NCI-H82 (cell line): Measurements from ENCODE around the gene RAD54L.
A peak's percentile ranks its signal among the peaks of the same experiment; 100 is the strongest.
"Not testable (repeated sequence)": the region's sequence is repeated elsewhere in the genome, so short reads cannot be mapped to it uniquely, and the experiment has no call there.

Experiments
- DNase-seq: peaks from one replicate; lab custom pipeline; 2025; lab: John Stamatoyannopoulos, UW

The RAD54L gene

GRCh38 chr1:46319960-46320914 lies 72.7 kb downstream of the RAD54L start:
- peak; percentile 87 for DNase-seq

DNA sequence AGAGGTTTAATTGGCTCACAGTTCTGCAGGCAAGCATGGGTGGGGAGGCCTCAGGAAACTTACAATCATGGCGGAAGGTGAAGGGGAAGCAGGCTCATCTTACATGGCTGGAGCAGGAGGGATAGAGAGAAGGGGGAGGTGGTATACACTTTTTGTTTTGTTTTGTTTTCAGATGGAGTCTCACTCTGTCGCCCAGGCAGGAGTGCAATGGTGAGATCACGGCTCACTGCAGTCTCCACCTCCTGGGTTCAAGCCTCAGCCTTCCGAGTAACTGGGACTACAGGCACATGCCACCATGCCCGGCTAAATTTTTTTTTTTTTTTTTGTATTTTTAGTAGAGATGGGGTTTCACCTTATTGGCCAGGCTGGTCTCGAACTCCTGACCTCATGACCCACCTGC lies 74.6 kb downstream of the RAD54L start:
- not testable (repeated sequence) for DNase-seq

DNA sequence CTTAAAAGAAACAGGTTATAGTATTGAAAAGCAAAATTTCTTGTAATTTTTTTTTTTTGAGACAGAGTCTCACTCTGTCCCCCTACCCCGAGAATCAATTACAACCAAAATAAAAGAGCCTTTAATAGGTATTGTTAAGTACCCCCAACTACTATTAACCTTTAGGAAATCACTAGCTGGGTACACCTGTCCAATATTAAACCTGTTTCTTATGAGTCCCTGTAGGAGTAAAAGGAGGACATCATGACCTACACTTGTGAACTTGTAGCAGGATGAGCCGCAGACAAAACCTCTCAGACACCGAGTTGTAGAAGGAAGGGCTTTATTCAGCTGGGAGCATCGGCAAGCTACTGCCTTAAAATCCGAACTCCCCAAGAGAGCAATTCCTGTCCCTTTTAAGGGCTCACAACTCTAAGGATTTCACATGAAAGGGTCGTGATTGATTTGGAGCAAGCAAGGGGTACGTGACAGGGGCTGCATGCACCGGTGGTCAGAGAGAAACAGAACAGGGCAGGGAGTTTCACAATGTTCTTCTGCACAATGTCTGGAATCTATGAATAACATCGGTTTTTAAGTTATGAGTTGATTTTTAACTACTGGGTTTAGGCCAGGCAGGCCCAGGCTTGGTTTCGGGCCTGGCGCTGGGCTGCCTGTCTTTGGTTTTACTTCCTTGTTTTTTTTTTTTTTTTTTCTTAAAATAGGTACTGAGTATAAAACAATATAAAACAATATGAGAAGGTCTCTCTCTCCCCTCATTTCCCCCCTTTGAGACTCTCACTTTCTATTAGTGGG lies 77.9 kb downstream of the RAD54L start:
- DNase-seq = not testable (repeated sequence)
